K562 (cell line): Measurements from ENCODE around the gene GRIPAP1. TPM values are rescaled to one million over a fixed set of nuclear protein-coding genes. Genes with fewer than 3 reads are reported as not detected.

ENCODE experiments used
- ATAC-seq: fragments of 200-7000 bp; cut with Tn5 transposase; 3 replicates; pipeline ENCODE4 v1.9.1; 2020; ENCODE audit warnings: moderate library complexity
- BruUV-seq: library from RNA; stranded (reverse); fragments of 400-500 nt; replicated peaks from 2 replicates; lab custom pipeline; 2021; lab: Mats Ljungman, UMichigan
- CTCF ChIA-PET: fragments of 300-600 bp; formaldehyde crosslinking; extraction: SDS; loops from one replicate; lab custom pipeline; 2021; ENCODE audit warnings: low intra/inter-chr PET ratio; lab: Yijun Ruan, JAX
- POLR2A ChIA-PET: fragments of 300-600, 350-650 bp; sonication (Branson Sonifier 250); formaldehyde crosslinking; extraction: SDS; loops from one replicate; lab custom pipeline; 2021; ENCODE audit warnings: antibody characterized with exemption, inconsistent platforms; lab: Yijun Ruan, JAX
- DNase-seq, 4 experiments: peaks; one replicate each; pipeline versions ENCODE4 v3.0.0 to v3.0.0-alpha.2; 2011 to 2018; ENCODE audit warnings: low spot score in 3 of 4, mixed read lengths in 3 of 4; ENCODE audit errors: extremely low read depth in 1 of 4
- FAIRE-seq: peaks from 2 replicates; lab custom pipeline; 2011; peaks lifted over from hg19 to GRCh38; lab: Jason Lieb, UNC
- H2AFZ ChIP-seq: 2 replicates; pipeline ENCODE4 v1.6.0; 2011; ENCODE audit warnings: low read depth, low read length, control low read depth, inconsistent platforms
- H3K27ac ChIP-seq: fragments of 200-600 bp; 3 replicates; pipeline ENCODE4 v1.8.0; 2011; ENCODE audit warnings: low read depth, mild to moderate bottlenecking, control low read depth, inconsistent platforms, low read length, moderate library complexity, mixed read lengths; ENCODE audit errors: extremely low read depth
- H3K27me3 ChIP-seq, 2 experiments: fragments of 300-600 bp in 1 of 2; 2 replicates in 1 of 2; 3 replicates in 1 of 2; pipeline versions ENCODE4 v1.6.0 to v1.8.0; 2011; ENCODE audit warnings: inconsistent platforms in 2 of 2, low read length in 2 of 2, mild to moderate bottlenecking in 1 of 2, mixed read lengths in 1 of 2, moderate library complexity in 1 of 2; ENCODE audit not compliant: control insufficient read depth in 2 of 2, insufficient read depth in 2 of 2
- H3K36me3 ChIP-seq: fragments of 300-600 bp; 3 replicates; pipeline ENCODE4 v1.8.0; 2011; ENCODE audit warnings: mild to moderate bottlenecking, low read length, inconsistent platforms; ENCODE audit not compliant: control insufficient read depth, insufficient read depth
- H3K4me1 ChIP-seq, 2 experiments: fragments of 200-600 bp in 1 of 2; replicated peaks in 1 of 2; 2 replicates in 1 of 2; 3 replicates in 1 of 2; pipeline versions ENCODE4 v1.5.1 to v1.8.0; 2011; ENCODE audit warnings: inconsistent platforms in 2 of 2, low read length in 2 of 2, mild to moderate bottlenecking in 1 of 2, mixed read lengths in 1 of 2, moderate library complexity in 1 of 2; ENCODE audit not compliant: control insufficient read depth in 2 of 2, insufficient read depth in 2 of 2
- H3K4me2 ChIP-seq: 2 replicates; pipeline ENCODE4 v1.6.1; 2011; ENCODE audit warnings: low read length, control low read depth, inconsistent platforms, mixed read lengths; ENCODE audit not compliant: insufficient read depth
- H3K4me3 ChIP-seq: fragments of 200-600 bp; sonication (generic), shearing (Covaris generic); 2 replicates; pipeline ENCODE4 v1.5.1; 2016; ENCODE audit warnings: control low read depth, inconsistent platforms
- H3K79me2 ChIP-seq: fragments of 200-600 bp; 3 replicates; pipeline ENCODE4 v1.8.0; 2011; ENCODE audit warnings: low read length, inconsistent platforms; ENCODE audit not compliant: control insufficient read depth, insufficient read depth
- H3K9ac ChIP-seq, 2 experiments: 2 replicates each; pipeline versions ENCODE4 v1.6.0 to v1.6.1; 2011; ENCODE audit warnings: low read depth in 2 of 2, low read length in 2 of 2, control low read depth in 1 of 2, inconsistent platforms in 1 of 2, mild to moderate bottlenecking in 1 of 2, mixed read lengths in 1 of 2; ENCODE audit not compliant: insufficient read depth in 1 of 2
- H3K9me1 ChIP-seq: one replicate; pipeline ENCODE4 v1.6.0; 2011; ENCODE audit warnings: inconsistent platforms, mild to moderate bottlenecking, low read length, moderate library complexity; ENCODE audit not compliant: control insufficient read depth, insufficient read depth
- H3K9me3 ChIP-seq: replicated peaks from 2 replicates; pipeline ENCODE4 v1.5.1; 2011; ENCODE audit warnings: low read depth, low read length, inconsistent platforms; ENCODE audit not compliant: control insufficient read depth, insufficient read depth
- H4K20me1 ChIP-seq: replicated peaks from 2 replicates; pipeline ENCODE4 v1.6.1; 2011; ENCODE audit warnings: low read length, inconsistent platforms, mixed read lengths; ENCODE audit not compliant: control insufficient read depth, insufficient read depth
- FOXP4 ChIP-seq: sonication (generic); formaldehyde crosslinking; IDR thresholded peaks from 2 replicates; pipeline ENCODE4 v1.8.0; 2022; ENCODE audit warnings: mild to moderate bottlenecking, missing genetic modification reagents, borderline replicate concordance
- IRF1 ChIP-seq: sonication (generic); formaldehyde crosslinking; IDR thresholded peaks from 2 replicates; pipeline ENCODE4 v1.8.0; 2022; ENCODE audit warnings: missing genetic modification reagents, mild to moderate bottlenecking, borderline replicate concordance
- KLF13 ChIP-seq: fragments of 450-650 bp; IDR thresholded peaks from 2 replicates; pipeline ENCODE4 v1.6.1; 2016; ENCODE audit warnings: missing genetic modification characterization, low read depth, mild to moderate bottlenecking, missing compliant biosample characterization, moderate library complexity, borderline replicate concordance
- MLLT1 ChIP-seq, 2 experiments: fragments of 450-650 bp; IDR thresholded peaks; 2 replicates each; pipeline ENCODE4 v1.6.1; 2016
- NRF1 ChIP-seq, 2 experiments: fragments of 450-650 bp; IDR thresholded peaks in 1 of 2; conservative IDR thresholded peaks in 1 of 2; 2 replicates each; pipeline ENCODE4 v1.6.1; 2014; ENCODE audit warnings: mild to moderate bottlenecking in 2 of 2
- PHF8 ChIP-seq: fragments of 200-600 bp; sonication (generic); IDR thresholded peaks from 2 replicates; pipeline ENCODE4 v1.6.1; 2012; ENCODE audit warnings: mixed run types, mild to moderate bottlenecking, inconsistent platforms, low read length, moderate library complexity, borderline replicate concordance
- POLR2A ChIP-seq: fragments of 450-650 bp; conservative IDR thresholded peaks from 2 replicates; pipeline ENCODE4 v1.6.1; 2016
- TAF1 ChIP-seq: IDR thresholded peaks from 2 replicates; pipeline ENCODE4 v1.6.1; 2011; ENCODE audit warnings: mild to moderate bottlenecking, low read length, moderate library complexity; ENCODE audit not compliant: insufficient read depth, control insufficient read depth, severe bottlenecking; ENCODE audit errors: extremely low read depth
- YY1 ChIP-seq, 3 experiments: IDR thresholded peaks; 2 replicates each; pipeline ENCODE4 v1.6.1; 2011; ENCODE audit warnings: low read length in 2 of 3, mild to moderate bottlenecking in 2 of 3, moderate library complexity in 2 of 3, borderline replicate concordance in 1 of 3, control low read depth in 1 of 3, low read depth in 1 of 3; ENCODE audit not compliant: insufficient read depth in 3 of 3, insufficient replicate concordance in 2 of 3, control insufficient read depth in 1 of 3, insufficient read length in 1 of 3; ENCODE audit errors: extremely low read depth in 1 of 3
- ZBTB7A ChIP-seq: IDR thresholded peaks from 2 replicates; pipeline ENCODE4 v1.6.1; 2011; ENCODE audit warnings: low read depth, mild to moderate bottlenecking, low read length, moderate library complexity, borderline replicate concordance; ENCODE audit not compliant: control insufficient read depth
- ZNF384 ChIP-seq: IDR thresholded peaks from 2 replicates; pipeline ENCODE4 v1.6.1; 2012; ENCODE audit warnings: low read depth, low read length, improper control_type of control experiment
- WGBS: fragments of 100-300 bp; shearing (Covaris generic); methylation state at CpG from one replicate; pipeline ENCODE4 v1.1.6; 2016; ENCODE audit warnings: low coverage, mixed read lengths; ENCODE audit not compliant: insufficient coverage; ENCODE audit errors: missing lambda C conversion rate; 5-methylcytosine and 5-hydroxymethylcytosine counted together
- in situ Hi-C: fragments of 300-500 bp; cut with MboI; formaldehyde crosslinking; loops from 4 replicates; pipeline ENCODE4 v1.15.0; 2018; ENCODE audit warnings: inconsistent platforms, mixed read lengths
- intact Hi-C: fragments of 100-400 bp; cut with micrococcal nuclease; formaldehyde crosslinking; loops from 2 replicates; pipeline ENCODE4 v1.14.2; 2022
- polyA plus RNA-seq, 8 experiments: library from polyadenylated mRNA; depleted of rRNA in 4 of 8; stranded (reverse) in 5 of 8; unstranded in 3 of 8; fragments of >200 nt; fragmentation: Nextera tagmentation in 2 of 8; fragmentation: Illumina TruSeq in 1 of 8; extraction: Ambion mirVana in 2 of 8; extraction: Trizol in 1 of 8; gene quantifications; 2 replicates each; pipeline versions ENCODE4 v1.2.1 to v1.2.3, GENCODE V29; 2011 to 2014; ENCODE audit warnings: inconsistent platforms in 1 of 8, missing spikeins in 1 of 8
- total RNA-seq, 7 experiments: library from RNA; depleted of rRNA in 6 of 7; stranded (reverse); fragments of >200 nt in 6 of 7; fragmentation: Illumina TruSeq in 2 of 7; extraction: Trizol in 2 of 7; gene quantifications; 2 replicates each; pipeline versions ENCODE4 v1.2.1 to v1.2.3, GENCODE V29; 2011 to 2021; ENCODE audit warnings: low replicate concordance in 1 of 7

GRIPAP1 gene
- total and polyA plus RNA-seq, 9 of the 15 experiments (the other 6 are each of a cell fraction or from before 2014, with no cell fraction given) = 4.1 to 41.6 (median 24.0) TPM

GRCh38 chrX:48958635-48959094, 43.4 kb downstream of the GRIPAP1 start:
- ATAC-seq (no peak), DNase-seq (peak in 1 of 4 experiments; percentile 35), FAIRE-seq (no peak)
- peak overlapping the region; percentile 87 for H3K4me2 ChIP-seq
- peaks cover 12% of the 10 kb centered on the region; the same call in 1 of the 2 replicates for H4K20me1 ChIP-seq
- 0% methylated on average over 16 of the region's 21 CpGs for WGBS
- ChIA-PET CTCF (no interaction called here), POLR2A (interaction anchor here (1.0 to 1.7 kb wide), 6 partner anchors 13 to 86 kb away, joined by 3 to 11 read pairs (median 3); partner anchors contain the start of genes PQBP1 and TIMM17B)
- peaks cover 10% of the 10 kb centered on the region for H3K9me1 ChIP-seq
- peak overlapping the region; percentile 91 to 95 for H3K9ac ChIP-seq
- H3K27ac ChIP-seq = peak overlapping the region; percentile 98
- peak overlapping the region; percentile 84 for H3K4me3 ChIP-seq
- H3K79me2 ChIP-seq = peaks cover 55% of the 10 kb centered on the region
- H2AFZ ChIP-seq = peak overlapping the region; percentile 67
- H3K36me3 ChIP-seq = peaks cover 32% of the 10 kb centered on the region
- H3K4me1 ChIP-seq = peaks cover 38 to 56% of the 10 kb centered on the region in 2 experiments
- no TSS peak for BruUV-seq
- H3K27me3 ChIP-seq = no peaks in the 10 kb centered on the region; a peak in 1 of 5 replicates
- TF ChIP-seq NRF1 (conservative IDR thresholded peaks at IDR 0.05 in 1 of 2, IDR thresholded peaks at IDR 0.05 in 1 of 2) (peak; percentile 86 to 88), PHF8 (peak; percentile 16; the same call in 1 of the 2 replicates), FOXP4 (CRISPR knock-in tag) (no peak), IRF1 (CRISPR knock-in tag) (no peak), ZNF384 (peak; percentile 98), YY1 (IDR thresholded peaks at IDR 0.05; ENCODE audit: borderline replicate concordance in 1 of 3, control insufficient read depth in 1 of 3, extremely low read depth in 1 of 3, insufficient read depth in 3 of 3, insufficient read length in 1 of 3, insufficient replicate concordance in 2 of 3, low read depth in 1 of 3, low read length in 2 of 3) (peak in 1 of 3 experiments; percentile 60), POLR2A (0 out of 2 replicates have a peak, but pooled peaks have one; percentile 55), TAF1 (peak; percentile 33), ZBTB7A (peak; percentile 43; the same call in 1 of the 2 replicates), MLLT1 (IDR thresholded peaks at IDR 0.05) (0 out of 4 replicates have a peak, but pooled peaks of 1 of the 2 experiments have one; percentile 18), KLF13 (tag) (no peak)
- intact Hi-C loops = loop anchor here (1.0 to 10.0 kb wide), 3 partner anchors 44 to 216 kb away; partner anchors contain the start of genes GRIPAP1, PLP2 and TFE3
- H3K9me3 ChIP-seq = no peaks in the 10 kb centered on the region
- in situ Hi-C loops = no loop called here
